Upper lobe of right lung (tissue), 1 donor: ENCODE results near the gene VHLL. TPM values are rescaled to one million over a fixed set of nuclear protein-coding genes. Genes with fewer than 3 reads are reported as not detected.

Source experiments
- ATAC-seq: fragments of 200-7000 bp; cut with Tn5 transposase; one replicate; pipeline ENCODE4 v1.9.1; 2020; ENCODE audit warnings: mild to moderate bottlenecking, moderate library complexity
- DNase-seq: peaks from one replicate; pipeline ENCODE4 v3.0.0-alpha.2; 2020
- H3K27ac ChIP-seq: fragments of 200-600 bp; one replicate; pipeline ENCODE4 v1.8.0; 2022
- H3K27me3 ChIP-seq: fragments of 200-600 bp; one replicate; pipeline ENCODE4 v1.8.0; 2022; ENCODE audit warnings: mild to moderate bottlenecking
- H3K36me3 ChIP-seq: fragments of 200-600 bp; one replicate; pipeline ENCODE4 v1.8.0; 2022
- H3K4me1 ChIP-seq: fragments of 200-600 bp; one replicate; pipeline ENCODE4 v1.8.0; 2022
- H3K4me3 ChIP-seq: fragments of 200-600 bp; one replicate; pipeline ENCODE4 v1.8.0; 2022; ENCODE audit warnings: mild to moderate bottlenecking
- H3K9me3 ChIP-seq: fragments of 200-600 bp; one replicate; pipeline ENCODE4 v1.8.0; 2022
- CTCF ChIP-seq: fragments of 200-600 bp; IDR thresholded peaks from one replicate; pipeline ENCODE4 v1.8.0; 2022; ENCODE audit warnings: antibody characterized with exemption
- intact Hi-C: fragments of 100-400 bp; cut with DNase I; formaldehyde crosslinking; loops from one replicate; pipeline ENCODE4 v1.11.0; 2022
- total RNA-seq: library from RNA; stranded (reverse); fragmentation: NEBNext Ultra II Directional; extraction: Animal tissue kit (Norgen Biotek cat#: 25700); gene quantifications from one replicate; pipeline ENCODE4 v1.2.1, GENCODE V29; 2021
- donor health status: DM: no; HTN: yes; CAD: no; lungs with severe emphysema.

Gene VHLL
- total RNA-seq, 1 donor from 2014 or later, result not detected

GRCh38 chr1:156295391-156295947, 3.6 kb downstream of the VHLL start, which contains the start of gene GLMP:
TSS of gene GLMP (minus strand) at chr1:156295679. CDS start at chr1:156295645, 34 bp downstream.
- peak; percentile 82 for DNase-seq
- Histone ChIP-seq H3K9me3 (no peaks in the 10 kb centered on the region), H3K27me3 (no peaks in the 10 kb centered on the region), H3K36me3 (no peaks in the 10 kb centered on the region), H3K4me1 (peaks cover 17% of the 10 kb centered on the region), H3K27ac (peak within 1 kb of the TSS; percentile 79), H3K4me3 (peak within 1 kb of the TSS; percentile 84)
- peak; percentile 69 for ATAC-seq
- intact Hi-C loops, result no loop called here
- no peak for TF ChIP-seq CTCF

DNA sequence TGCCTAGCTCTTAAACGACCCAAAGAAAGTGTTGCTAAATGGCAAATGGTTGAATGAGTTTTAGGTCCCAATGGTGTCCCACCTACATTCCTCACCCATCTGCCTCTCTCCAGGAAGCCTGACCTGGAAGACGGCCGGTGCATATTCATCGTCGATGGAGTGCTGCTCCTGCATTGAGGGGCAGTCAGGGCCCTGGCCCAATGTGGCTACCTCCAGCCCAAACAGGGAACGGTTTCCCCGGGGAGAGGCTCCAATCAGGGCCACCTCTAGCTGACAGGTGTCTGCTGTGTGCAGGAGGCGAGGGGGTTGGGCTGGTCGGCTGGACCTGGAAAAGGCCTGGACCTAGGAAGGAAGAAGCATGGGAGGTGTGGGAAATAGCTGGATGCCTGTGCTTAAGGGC, 5.2 kb downstream of the VHLL start:
- Histone ChIP-seq H3K4me3 (no peak overlapping the region), H3K27me3 (no peaks in the 10 kb centered on the region), H3K4me1 (peaks cover 17% of the 10 kb centered on the region), H3K36me3 (no peaks in the 10 kb centered on the region), H3K9me3 (no peaks in the 10 kb centered on the region), H3K27ac (no peak overlapping the region)
- ATAC-seq (no peak), DNase-seq (no peak)
- intact Hi-C loops, result no loop called here
- no peak for TF ChIP-seq CTCF

DNA sequence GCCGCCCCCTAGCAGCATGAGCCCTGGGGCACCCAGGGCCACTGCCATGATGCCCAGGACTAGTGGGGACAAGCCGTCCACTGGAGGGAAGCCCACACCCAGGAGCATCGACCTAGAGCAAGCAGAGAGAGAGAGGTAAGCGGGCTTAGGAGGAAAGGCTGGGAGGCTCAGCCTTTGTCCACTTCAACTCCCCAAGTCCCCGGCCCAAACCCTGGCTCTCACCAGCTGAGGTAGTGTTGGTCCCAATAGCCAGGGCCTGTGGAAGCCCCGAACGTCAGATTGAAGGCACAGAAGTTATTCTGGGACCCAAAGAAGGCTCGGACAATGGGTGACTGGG, 6.0 kb downstream of the VHLL start:
- H3K4me3 ChIP-seq, result no peak overlapping the region
- DNase-seq, result no peak
- H3K4me1 ChIP-seq, result peaks cover 17% of the 10 kb centered on the region
- intact Hi-C loops, result no loop called here
- no peaks in the 10 kb centered on the region for H3K27me3 ChIP-seq
- ATAC-seq, result no peak
- TF ChIP-seq CTCF, result no peak
- H3K9me3 ChIP-seq, result no peaks in the 10 kb centered on the region
- no peaks in the 10 kb centered on the region for H3K36me3 ChIP-seq
- no peak overlapping the region for H3K27ac ChIP-seq

GRCh38 chr1:156291226-156292061, 7.7 kb downstream of the VHLL start:
- Histone ChIP-seq H3K9me3 (no peaks in the 10 kb centered on the region), H3K4me3 (peak overlapping the region; percentile 46), H3K27ac (peak overlapping the region; percentile 28), H3K36me3 (no peaks in the 10 kb centered on the region), H3K4me1 (peaks cover 17% of the 10 kb centered on the region), H3K27me3 (no peaks in the 10 kb centered on the region)
- TF ChIP-seq CTCF, result no peak
- ATAC-seq (peak; percentile 94), DNase-seq (peak; percentile 93)
- intact Hi-C loops, result no loop called here

DNA sequence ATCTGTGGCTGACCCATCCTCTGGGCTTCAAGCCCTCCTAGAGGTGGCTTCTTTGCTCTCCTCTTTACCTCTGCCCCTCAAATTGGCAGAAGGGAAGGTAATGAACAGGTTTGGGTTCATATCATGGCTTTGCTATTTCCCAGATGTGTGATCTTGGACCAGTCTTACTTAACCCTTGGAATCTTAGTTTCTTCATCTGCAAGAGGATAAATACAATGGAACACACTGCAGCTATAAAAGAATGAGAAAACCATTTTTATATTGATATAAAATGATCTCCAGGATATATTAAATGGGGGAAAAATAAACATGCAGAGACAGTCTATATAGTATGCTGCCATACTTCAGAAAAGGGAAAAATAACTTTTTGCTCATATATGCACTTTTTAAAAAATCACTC, 9.2 kb downstream of the VHLL start:
- Histone ChIP-seq H3K4me1 (peaks cover 10% of the 10 kb centered on the region), H3K36me3 (no peaks in the 10 kb centered on the region), H3K4me3 (no peak overlapping the region), H3K27ac (no peak overlapping the region), H3K9me3 (no peaks in the 10 kb centered on the region), H3K27me3 (no peaks in the 10 kb centered on the region)
- no peak for ATAC-seq
- no peak for TF ChIP-seq CTCF
- intact Hi-C loops, result no loop called here
- no peak for DNase-seq
